ENCODE results near the gene RRP15.

DNA sequence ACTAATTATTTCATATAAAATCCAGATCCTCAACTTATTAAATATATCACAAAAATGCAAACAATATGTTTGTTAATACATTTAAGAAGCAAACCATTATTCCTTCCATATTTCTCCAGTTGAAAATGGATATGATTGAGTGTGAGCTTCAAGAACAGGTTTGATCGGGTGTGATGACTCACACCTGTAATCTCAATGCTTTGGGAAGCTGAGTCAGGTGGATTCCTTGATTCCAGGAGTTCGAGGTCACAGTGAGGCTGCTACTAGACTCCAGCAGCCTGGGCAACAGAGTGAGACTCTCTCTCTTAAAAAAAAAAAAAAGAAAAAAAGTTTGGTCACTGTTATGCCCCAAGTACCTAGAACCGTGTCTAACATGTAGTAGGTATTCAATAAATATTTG, 42.9 kb upstream of the RRP15 start:
- TF ChIP-seq, protein P1, sequence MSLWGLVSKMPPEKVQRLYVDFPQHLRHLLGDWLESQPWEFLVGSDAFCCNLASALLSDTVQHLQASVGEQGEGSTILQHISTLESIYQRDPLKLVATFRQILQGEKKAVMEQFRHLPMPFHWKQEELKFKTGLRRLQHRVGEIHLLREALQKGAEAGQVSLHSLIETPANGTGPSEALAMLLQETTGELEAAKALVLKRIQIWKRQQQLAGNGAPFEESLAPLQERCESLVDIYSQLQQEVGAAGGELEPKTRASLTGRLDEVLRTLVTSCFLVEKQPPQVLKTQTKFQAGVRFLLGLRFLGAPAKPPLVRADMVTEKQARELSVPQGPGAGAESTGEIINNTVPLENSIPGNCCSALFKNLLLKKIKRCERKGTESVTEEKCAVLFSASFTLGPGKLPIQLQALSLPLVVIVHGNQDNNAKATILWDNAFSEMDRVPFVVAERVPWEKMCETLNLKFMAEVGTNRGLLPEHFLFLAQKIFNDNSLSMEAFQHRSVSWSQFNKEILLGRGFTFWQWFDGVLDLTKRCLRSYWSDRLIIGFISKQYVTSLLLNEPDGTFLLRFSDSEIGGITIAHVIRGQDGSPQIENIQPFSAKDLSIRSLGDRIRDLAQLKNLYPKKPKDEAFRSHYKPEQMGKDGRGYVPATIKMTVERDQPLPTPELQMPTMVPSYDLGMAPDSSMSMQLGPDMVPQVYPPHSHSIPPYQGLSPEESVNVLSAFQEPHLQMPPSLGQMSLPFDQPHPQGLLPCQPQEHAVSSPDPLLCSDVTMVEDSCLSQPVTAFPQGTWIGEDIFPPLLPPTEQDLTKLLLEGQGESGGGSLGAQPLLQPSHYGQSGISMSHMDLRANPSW (CRISPR knock-in tag; IDR thresholded peaks at IDR 0.05; ENCODE audit: borderline replicate concordance), result no peak
- TF ChIP-seq, protein P2, sequence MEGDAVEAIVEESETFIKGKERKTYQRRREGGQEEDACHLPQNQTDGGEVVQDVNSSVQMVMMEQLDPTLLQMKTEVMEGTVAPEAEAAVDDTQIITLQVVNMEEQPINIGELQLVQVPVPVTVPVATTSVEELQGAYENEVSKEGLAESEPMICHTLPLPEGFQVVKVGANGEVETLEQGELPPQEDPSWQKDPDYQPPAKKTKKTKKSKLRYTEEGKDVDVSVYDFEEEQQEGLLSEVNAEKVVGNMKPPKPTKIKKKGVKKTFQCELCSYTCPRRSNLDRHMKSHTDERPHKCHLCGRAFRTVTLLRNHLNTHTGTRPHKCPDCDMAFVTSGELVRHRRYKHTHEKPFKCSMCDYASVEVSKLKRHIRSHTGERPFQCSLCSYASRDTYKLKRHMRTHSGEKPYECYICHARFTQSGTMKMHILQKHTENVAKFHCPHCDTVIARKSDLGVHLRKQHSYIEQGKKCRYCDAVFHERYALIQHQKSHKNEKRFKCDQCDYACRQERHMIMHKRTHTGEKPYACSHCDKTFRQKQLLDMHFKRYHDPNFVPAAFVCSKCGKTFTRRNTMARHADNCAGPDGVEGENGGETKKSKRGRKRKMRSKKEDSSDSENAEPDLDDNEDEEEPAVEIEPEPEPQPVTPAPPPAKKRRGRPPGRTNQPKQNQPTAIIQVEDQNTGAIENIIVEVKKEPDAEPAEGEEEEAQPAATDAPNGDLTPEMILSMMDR (CRISPR knock-in tag; IDR thresholded peaks at IDR 0.05), result no peak
- no peak for TF ChIP-seq MYC (CRISPR knock-in tag; IDR thresholded peaks at IDR 0.05; ENCODE audit: borderline replicate concordance)
- TF ChIP-seq, protein P3, sequence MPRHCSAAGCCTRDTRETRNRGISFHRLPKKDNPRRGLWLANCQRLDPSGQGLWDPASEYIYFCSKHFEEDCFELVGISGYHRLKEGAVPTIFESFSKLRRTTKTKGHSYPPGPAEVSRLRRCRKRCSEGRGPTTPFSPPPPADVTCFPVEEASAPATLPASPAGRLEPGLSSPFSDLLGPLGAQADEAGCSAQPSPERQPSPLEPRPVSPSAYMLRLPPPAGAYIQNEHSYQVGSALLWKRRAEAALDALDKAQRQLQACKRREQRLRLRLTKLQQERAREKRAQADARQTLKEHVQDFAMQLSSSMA (CRISPR knock-in tag; IDR thresholded peaks at IDR 0.05), result no peak
- no peak for TF ChIP-seq POLR2AphosphoS5 (IDR thresholded peaks at IDR 0.05; ENCODE audit: low read depth, low read length)
- TF ChIP-seq PAX8 (CRISPR knock-in tag; IDR thresholded peaks at IDR 0.05; ENCODE audit: borderline replicate concordance), result no peak
- TF ChIP-seq, protein P4, sequence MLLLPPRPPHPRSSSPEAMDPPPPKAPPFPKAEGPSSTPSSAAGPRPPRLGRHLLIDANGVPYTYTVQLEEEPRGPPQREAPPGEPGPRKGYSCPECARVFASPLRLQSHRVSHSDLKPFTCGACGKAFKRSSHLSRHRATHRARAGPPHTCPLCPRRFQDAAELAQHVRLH (CRISPR knock-in tag; IDR thresholded peaks at IDR 0.05; ENCODE audit: borderline replicate concordance, low read depth), result no peak

Data from HepG2 (cell line).